GM19467 (cell line): ENCODE results near the gene PRXL2C.

Experiments used
- ATAC-seq: cut with Tn5 transposase; IDR thresholded peaks from one replicate; pipeline ENCODE4 v1.9.1; 2021; ENCODE audit warnings: mild to moderate bottlenecking, moderate library complexity; ENCODE audit not compliant: unreplicated experiment

Gene PRXL2C

GRCh38 chr9:96612966-96613589, 42.0 kb downstream of the PRXL2C start:
- no peak for ATAC-seq

- no peak for ATAC-seq
Observed at GRCh38 chr9:96612105-96612965, 42.8 kb downstream of the PRXL2C start.

- no peak for ATAC-seq
Observed at GRCh38 chr9:96611302-96611701, 43.8 kb downstream of the PRXL2C start.

- ATAC-seq: no peak
Observed at GRCh38 chr9:96609732-96610131, 45.4 kb downstream of the PRXL2C start.

GRCh38 chr9:96607971-96608370, 47.1 kb downstream of the PRXL2C start:
- ATAC-seq: no peak

GRCh38 chr9:96605328-96605727, 49.8 kb downstream of the PRXL2C start:
- no peak for ATAC-seq

GRCh38 chr9:96604004-96604319, 51.2 kb downstream of the PRXL2C start:
- no peak for ATAC-seq

- ATAC-seq: no peak
Observed at GRCh38 chr9:96603305-96604003, 51.7 kb downstream of the PRXL2C start.

- ATAC-seq: no peak
Observed at GRCh38 chr9:96599298-96599697, 55.8 kb downstream of the PRXL2C start.

GRCh38 chr9:96596601-96597111, 58.5 kb downstream of the PRXL2C start:
- ATAC-seq: no peak
